ENCODE results near the gene SURF1.
"Not testable (repeated sequence)": the region's sequence is repeated elsewhere in the genome, so short reads cannot be mapped to it uniquely, and the experiment has no call there.

SURF1 gene

GRCh38 chr9:133341369-133342068 lies 14.8 kb downstream of the SURF1 start:
- no peak for DNase-seq

- DNase-seq = no peak
These were observed 15.4 kb downstream of the SURF1 start for GRCh38 chr9:133340916-133341315.

- no peak for DNase-seq
These were observed 16.0 kb downstream of the SURF1 start for GRCh38 chr9:133340256-133340655.

- DNase-seq = no peak
These were observed 16.6 kb downstream of the SURF1 start for GRCh38 chr9:133339641-133340040.

GRCh38 chr9:133335924-133336811 lies 20.1 kb downstream of the SURF1 start, which contains the start of gene SURF6:
SURF6 (minus strand) TSS chr9:133336188; CDS start chr9:133336132, 56 bp downstream.
- DNase-seq = peak; percentile 87

DNA sequence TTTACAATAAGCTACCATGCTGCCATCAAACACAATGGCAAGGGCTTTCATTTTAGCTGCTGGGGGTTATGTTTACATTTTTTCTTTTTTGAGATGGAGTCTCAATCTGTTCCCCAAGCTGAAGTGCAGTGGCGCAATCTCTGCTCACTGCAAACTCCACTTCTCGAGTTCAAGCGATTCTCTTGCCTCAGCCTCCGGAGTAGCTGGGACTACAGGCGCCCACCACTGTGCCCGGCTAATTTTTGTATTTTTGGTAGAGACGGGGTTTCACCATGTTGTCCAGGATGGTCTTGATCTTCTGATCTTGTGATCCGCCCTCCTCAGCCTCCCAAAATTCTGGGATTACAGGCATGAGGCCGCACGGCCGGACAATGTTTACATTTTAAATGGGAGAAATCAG lies 21.4 kb downstream of the SURF1 start:
- not testable (repeated sequence) for DNase-seq

- DNase-seq = no peak
These were observed 22.1 kb downstream of the SURF1 start for GRCh38 chr9:133334161-133334560.

DNA sequence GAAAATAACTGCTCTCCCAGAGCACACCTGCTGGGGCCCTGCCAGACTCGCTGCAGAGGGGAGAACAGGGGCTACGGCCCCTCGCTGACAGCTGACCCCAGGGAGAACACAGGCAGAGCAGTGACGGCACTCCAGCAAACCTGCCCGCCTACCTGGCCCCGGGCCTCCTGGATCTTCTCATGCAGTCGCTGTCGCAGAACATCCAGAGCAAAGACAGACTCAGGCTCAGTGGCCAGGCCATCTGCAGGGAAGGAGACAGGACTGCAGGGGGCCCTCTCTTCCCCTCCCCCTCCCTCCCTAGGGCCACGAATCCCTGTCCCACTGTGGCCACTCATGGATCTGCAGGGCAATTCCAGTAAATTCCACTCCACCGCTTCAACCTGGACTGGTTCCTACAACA lies 22.7 kb downstream of the SURF1 start:
- no peak for DNase-seq

DNA sequence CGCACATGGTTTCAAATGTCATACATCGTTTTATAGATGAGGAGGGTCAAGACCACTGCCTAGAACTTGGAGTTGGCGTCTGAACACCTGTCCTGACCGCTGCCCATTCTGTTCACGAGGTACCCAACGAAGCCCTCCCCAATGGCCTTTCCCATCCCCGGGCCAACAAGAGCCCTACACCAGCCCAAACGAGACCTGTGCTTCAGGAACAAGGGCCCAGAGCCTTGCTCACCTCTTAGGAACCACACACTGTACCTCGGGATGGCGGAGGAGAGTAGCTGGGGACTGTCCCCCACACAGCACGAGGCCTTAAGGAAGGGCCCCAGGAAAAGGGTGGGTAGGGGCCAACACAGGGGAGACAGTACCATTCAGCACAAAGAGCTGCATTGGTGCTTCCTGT lies 23.3 kb downstream of the SURF1 start:
- no peak for DNase-seq

DNA sequence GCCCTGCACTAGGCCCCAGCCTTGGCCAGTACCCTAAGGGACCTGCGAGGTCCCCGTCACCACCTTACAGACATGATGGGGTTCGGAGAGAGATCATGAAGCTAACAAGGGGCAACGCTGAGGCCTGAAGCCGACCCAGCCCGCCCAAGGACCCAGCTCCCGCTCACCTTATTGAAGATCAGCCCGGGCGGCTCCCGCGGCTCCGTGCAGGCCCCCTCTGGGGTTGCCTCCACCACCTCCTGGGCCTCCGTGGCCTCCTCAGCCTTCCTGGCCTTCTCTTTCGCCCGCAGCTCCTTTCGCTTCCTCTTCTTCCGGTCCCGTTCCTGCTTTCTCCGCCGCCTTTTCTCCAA lies 23.9 kb downstream of the SURF1 start:
- DNase-seq = no peak

DNA sequence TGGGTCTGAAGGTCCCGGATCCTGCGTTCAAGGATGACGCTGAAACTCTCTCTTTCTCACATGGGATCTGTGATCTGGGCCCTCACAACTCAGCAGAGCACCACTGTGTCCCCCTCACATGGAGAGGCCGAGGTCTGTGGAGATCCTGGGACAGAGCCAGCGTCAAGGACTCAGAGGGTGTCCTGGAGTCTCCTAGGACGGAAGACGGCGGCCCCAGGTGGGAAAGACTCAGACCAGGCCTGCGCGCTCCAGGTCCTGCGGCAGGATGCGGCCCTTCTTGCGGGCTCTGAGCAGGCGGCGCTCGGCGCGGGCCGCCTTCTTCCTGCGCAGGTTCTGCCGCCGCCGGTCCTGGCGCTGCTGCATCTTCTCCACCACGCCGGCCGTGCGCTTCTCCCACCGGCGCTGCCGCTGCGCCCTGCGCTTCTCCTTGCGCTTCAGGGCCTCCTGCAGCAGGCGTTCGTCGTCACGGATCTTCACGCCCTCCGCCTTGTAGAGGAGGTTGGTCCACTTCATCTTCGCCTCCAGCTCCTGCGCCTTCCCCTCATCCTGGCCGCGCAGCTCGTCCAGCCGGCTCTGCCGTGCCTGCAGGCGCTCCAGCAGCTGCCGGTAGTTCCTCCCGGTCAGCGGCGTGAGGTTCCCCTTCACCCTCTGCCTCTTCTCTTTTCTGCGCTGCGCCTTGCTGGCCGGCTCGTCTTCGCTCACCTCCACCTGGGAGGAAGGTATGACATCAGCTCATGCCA lies 24.5 kb downstream of the SURF1 start:
- DNase-seq = no peak

- DNase-seq = no peak
These were observed 25.1 kb downstream of the SURF1 start for GRCh38 chr9:133331221-133331620.

GRCh38 chr9:133329306-133330156 lies 26.8 kb downstream of the SURF1 start:
- peak; percentile 6 for DNase-seq

- no peak for DNase-seq
These were observed 28.3 kb downstream of the SURF1 start for GRCh38 chr9:133327834-133328484.

GRCh38 chr9:133327021-133327420 lies 29.3 kb downstream of the SURF1 start:
- DNase-seq = not testable (repeated sequence)

- DNase-seq = no peak
These were observed 32.1 kb downstream of the SURF1 start for GRCh38 chr9:133323991-133324703.

DNA sequence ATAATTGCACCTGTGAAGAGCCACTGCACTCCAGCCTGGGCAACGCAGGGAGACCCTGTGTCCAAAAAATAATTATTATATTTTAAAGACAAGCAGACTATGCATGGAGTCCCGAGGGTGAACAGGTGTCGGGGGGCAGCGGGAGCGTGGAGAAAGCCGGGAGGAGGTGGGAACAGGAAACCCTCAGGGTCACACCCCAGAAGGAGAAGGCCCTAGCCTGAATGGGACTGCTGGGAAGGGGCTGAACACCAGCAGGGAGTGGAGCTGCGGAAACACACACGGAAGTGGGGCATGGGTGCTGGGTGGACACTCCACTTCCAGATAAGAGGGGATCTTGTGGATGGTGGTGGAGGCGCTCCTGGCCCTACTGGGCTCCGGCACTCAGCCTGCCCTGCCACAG lies 33.1 kb downstream of the SURF1 start:
- DNase-seq = no peak

- DNase-seq = no peak
These were observed 33.6 kb downstream of the SURF1 start for GRCh38 chr9:133322701-133323100.

DNA sequence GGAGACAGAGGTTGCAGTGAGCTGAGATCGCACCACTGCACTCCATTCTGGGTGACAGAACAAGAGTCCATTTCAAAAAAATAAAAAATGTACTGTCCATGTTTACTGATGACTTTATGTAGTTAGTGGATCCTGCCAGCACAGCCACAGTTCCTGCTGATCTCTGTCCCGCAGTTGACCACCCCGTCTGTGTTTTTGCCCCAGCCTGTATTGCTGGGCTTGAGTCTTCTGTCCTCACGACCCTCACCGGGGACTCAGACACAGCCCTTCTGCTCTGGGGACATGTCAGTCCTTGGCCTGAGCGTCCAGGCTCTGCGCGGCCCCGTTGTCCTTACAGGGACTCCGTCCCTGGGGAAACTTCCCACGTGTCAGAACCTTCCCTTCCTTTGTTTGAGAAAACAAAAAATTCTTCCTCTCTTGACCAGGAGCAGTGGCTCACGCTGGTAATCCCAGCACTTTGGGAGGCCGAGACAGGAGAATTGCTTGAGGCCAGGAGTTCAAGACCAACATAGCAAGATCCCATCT lies 34.8 kb downstream of the SURF1 start:
- no peak for DNase-seq

GRCh38 chr9:133320421-133320881 lies 35.8 kb downstream of the SURF1 start:
- DNase-seq = no peak

DNA sequence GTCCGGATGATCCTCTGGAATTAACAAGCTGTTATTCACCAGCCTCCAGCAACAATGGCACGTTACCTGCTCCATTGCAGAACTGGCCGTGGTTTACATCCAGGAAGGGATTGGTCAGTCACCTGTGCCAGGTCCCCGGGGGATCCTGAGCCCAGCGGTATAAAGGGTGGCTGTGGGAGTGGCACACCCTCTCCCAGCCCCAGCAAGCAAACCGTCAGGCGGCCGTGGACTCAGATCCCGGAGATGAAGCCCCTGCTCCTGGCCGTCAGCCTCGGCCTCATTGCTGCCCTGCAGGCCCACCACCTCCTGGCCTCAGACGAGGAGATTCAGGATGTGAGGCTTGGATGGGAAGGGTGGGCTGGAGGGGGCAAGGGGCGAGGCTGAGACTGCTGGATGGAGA lies 38.7 kb downstream of the SURF1 start:
- not testable (repeated sequence) for DNase-seq

Measured in NCI-H1105 (cell line).